GM12874 (cell line): ENCODE measurements around the gene ERO1A.

Source experiments
- TF ChIP-seq, protein P1 (sequence below): IDR thresholded peaks from 2 replicates; pipeline ENCODE4 v1.5.1; 2011; ENCODE audit warnings: low read depth, mild to moderate bottlenecking, control low read depth, low read length, moderate library complexity; ENCODE audit not compliant: insufficient read depth

ERO1A gene

DNA sequence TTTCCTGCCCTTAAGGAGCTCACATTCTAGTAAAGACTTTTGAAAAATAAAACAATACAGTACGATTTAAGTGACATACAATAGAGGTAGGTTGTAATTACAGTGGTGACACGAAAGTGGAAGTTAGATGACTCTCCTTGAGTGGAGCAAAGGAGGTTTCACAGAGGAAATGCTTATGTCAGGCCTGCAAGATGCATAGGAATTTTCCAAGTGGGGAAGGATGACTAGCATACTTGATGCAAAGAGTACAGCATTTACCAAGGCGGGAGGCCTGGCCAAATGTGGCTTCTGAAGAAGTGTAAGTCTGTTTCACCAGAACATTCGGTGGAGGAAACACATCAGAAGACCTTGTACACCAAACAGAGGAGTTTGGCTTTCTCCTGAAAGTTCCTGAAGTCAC, 55.2 kb downstream of the ERO1A start:
- TF ChIP-seq, protein P1, sequence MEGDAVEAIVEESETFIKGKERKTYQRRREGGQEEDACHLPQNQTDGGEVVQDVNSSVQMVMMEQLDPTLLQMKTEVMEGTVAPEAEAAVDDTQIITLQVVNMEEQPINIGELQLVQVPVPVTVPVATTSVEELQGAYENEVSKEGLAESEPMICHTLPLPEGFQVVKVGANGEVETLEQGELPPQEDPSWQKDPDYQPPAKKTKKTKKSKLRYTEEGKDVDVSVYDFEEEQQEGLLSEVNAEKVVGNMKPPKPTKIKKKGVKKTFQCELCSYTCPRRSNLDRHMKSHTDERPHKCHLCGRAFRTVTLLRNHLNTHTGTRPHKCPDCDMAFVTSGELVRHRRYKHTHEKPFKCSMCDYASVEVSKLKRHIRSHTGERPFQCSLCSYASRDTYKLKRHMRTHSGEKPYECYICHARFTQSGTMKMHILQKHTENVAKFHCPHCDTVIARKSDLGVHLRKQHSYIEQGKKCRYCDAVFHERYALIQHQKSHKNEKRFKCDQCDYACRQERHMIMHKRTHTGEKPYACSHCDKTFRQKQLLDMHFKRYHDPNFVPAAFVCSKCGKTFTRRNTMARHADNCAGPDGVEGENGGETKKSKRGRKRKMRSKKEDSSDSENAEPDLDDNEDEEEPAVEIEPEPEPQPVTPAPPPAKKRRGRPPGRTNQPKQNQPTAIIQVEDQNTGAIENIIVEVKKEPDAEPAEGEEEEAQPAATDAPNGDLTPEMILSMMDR = no peak

DNA sequence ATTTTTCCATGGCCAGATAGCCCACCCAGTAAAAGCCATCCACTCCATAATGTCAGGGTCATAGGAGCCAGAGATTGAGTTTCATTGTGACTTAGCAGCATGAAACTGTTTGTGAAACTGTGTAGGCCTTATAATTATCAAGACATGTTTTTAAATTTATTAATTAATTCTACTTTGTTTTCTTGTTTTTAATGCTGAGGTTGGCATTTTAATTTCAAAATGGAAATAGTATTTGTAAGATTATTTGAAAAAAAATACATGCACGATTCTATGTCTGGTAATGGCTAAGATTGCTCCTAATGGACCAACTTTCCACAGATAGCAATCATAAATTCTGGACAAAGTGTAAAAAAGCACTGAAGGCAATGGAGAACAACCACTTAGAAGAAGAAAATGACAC, 75.7 kb downstream of the ERO1A start:
- TF ChIP-seq, protein P1 = no peak

DNA sequence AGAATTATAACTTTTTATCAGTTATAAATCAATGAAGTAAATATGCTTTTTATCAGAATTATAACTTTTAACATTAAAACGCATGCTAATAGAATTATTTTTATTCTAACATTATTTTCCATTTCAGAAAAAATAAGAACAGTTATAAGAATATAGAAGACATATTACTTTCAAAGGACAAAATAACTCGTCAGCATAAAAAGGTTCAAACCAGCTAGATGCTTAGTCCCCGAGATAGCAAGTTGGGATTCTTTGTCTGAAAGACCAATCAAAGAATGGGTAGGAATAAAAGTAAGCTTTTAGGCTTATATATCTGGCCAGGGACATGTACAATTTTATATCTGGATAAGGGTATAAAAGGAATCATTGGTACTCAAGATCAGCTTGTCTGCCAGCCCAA, 76.8 kb downstream of the ERO1A start:
- TF ChIP-seq, protein P1 = no peak

DNA sequence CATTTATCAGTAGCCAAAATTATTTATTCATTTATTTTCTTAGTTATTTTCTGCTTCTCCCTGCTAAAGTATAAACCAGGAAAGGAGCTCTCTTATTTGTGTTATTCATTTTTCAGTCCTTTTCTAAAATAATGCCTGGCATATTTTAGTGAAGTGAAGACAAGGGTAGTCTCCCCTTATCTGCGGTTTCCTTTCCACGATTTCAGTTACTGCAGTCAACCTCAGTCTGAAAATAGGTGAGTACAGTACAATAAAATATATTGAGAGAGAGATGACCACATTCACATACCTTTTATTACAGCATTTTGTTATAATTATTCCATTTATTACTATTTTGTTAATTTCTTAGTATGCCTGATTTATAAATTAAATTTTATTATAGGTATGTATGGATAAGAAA, 85.2 kb downstream of the ERO1A start:
- TF ChIP-seq, protein P1 = no peak

DNA sequence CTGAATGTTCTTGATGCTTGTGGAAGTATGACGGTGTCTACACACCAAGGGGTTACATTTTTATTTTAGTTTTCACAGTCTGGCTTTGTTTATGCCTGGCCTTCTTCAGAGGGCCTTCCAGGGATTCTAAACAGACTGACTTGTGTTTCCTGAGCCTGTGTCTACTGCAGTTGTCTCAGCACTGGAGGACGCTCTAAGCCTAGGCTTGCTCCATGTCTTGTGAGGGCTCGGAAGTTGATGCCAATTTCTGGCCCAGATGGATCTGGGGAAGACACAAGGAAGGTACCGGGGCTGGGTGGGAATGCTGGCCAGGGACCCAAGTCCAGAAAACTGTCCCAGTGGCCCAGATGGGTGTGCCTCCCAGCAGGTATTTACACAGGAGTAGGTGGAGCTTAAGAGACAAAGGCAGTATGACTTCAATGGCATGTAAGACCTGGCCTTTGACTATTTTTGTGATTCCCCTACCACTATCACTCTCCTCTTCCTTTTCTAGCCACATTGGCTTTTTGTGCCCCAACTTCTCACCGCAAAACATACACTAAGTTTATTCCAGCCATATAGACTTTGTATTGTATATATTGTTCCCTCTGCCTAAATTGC, 85.8 kb downstream of the ERO1A start:
- TF ChIP-seq, protein P1 = no peak

DNA sequence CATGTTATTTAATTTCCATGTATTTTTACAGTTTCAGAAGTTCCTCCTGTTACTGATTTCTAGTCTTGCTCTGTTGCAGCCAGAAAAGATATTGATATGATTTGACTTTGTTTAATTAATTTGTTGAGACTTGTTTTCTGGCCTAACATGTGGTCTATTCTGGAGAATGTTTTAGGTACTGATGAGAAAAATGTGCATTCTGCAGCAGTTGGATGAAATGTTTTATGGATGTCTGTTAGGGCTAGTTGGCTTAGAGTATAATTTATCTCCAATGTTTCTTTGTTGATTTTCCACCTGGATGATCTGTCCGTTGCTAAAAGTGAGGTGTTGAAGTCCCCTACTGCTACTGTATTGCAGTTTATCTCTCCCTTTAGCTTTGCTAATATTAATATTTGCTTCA, 88.3 kb downstream of the ERO1A start:
- TF ChIP-seq, protein P1 = no peak

DNA sequence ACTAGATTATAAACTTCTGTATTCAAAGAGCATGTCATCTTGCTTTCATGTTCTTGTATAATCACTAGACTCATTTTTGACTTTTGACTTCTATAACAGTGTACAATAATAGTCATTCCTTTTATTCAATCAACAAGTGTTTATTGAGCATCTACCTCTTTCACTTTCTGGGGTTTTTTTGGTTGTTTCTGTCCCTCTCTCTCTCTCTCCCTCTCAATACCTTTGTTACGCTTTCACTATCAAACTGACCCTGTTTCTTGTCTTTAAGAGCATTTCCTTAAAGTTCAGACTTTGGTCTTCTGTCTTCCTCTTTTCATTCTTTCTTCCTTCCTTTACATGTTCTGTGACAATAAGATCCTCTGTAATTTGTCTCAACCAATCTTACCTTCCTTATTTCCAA, 93.2 kb downstream of the ERO1A start:
- TF ChIP-seq, protein P1 = no peak
